Activated CD4-positive, alpha-beta T cell treated with anti-CD3 and anti-CD28 coated beads, Interleukin-2, amount 50 U/mL, for 16 hours (primary cell): ENCODE results near the gene C3orf70.

Experiments used
- DNase-seq: peaks from one replicate; pipeline ENCODE4 v3.0.0-alpha.2; 2020

The C3orf70 gene, protein sequence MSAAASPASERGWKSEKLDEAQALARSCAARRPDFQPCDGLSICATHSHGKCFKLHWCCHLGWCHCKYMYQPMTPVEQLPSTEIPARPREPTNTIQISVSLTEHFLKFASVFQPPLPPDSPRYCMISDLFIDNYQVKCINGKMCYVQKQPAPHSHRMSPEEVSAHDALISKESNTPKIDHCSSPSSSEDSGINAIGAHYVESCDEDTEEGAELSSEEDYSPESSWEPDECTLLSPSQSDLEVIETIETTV

DNA sequence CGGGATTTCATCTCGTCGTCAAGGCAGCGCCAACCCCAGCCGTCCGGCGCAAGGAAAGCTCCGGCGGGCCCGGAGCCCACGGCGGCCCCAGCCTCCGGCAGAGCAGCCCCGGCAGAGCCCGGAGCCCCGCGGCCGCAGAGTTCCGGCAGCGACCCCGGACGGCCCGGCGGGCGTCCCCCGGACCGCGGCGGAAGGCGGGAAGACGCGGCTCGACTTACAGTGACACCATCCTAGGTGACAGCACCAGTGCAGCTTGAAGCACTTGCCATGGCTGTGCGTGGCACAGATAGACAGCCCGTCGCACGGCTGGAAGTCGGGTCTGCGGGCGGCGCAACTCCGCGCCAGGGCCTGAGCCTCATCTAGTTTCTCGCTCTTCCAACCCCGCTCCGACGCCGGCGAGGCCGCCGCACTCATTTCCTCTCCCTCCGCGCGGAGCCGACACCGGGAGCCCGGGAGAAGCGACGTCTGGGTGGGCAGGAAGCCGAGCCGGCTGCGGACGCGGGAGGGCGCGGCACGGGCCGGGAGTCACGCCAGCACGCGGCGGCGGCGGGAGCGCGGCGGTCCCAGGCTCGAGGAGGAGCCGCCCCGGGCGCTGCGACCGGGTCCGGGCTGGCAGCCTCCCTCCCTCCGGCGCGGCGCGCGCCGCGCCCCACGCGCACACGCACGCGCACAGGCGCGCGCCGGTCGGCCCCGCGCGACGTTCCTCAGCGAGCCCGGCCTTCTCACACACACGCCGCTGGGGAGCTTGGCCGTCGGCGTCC lies at the start of gene C3orf70:
Gene C3orf70 (minus strand): TSS at position 651 of the 761 bp plus-strand sequence. CDS start 237 bp downstream, at position 414.
- DNase-seq: peak; percentile 13

DNA sequence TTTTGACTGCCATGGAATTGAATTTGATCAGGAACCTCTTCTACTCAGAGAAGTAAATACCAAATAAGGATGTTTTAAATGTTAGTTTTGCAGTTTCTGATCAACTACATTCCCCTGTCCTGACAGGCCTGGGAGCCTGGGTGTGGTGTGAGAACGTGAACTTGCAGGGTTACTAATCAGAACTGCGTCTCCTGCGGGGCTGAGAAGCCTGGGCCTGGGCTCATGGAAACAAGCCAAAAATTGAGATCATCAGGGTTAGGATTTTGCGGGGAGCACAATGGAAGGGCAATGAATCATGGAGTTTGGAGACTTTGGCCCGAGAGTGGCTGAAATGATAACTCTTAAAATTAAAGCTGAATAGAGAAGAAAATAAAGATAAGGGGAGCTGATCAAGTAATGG lies 47.8 kb upstream of the C3orf70 start:
- no peak for DNase-seq

DNA sequence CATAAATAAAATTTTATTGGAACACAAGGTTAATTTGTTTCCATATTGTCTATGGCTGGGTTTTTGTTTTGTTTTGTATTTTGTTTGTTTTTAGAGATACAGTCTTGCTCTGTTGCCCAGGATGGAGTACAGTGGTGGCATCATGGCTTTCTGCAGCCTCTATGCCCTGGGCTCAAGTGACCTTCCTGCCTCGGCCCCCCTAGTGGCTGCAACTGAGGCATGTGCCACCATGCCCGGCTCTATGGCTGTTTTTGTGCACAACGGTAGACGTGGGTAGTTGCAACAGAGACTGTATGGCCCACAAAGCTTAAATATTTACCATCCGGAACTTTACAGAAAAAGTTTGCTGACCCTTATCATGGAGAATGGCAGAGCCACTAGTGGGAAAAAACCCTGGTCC lies 46.8 kb upstream of the C3orf70 start:
- DNase-seq: no peak

DNA sequence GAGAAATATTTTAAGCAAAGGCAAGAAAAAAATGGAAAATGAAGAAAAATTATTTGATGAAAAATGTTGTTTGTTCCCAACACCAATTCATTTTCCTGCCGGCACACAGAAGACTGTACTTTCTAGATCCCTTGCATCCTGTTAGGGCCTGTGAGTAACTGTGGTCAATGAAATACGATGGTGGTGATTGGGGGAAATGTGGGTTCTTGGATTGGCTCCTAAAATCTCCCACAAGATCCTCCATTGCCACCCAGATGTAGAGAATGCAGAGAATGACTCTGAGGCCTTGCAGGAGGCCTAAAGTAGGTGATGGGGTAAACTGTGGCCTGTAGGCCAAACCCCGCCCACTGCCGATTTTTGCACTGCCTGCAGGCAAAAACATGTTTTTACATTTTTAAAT lies 46.3 kb upstream of the C3orf70 start:
- no peak for DNase-seq

DNA sequence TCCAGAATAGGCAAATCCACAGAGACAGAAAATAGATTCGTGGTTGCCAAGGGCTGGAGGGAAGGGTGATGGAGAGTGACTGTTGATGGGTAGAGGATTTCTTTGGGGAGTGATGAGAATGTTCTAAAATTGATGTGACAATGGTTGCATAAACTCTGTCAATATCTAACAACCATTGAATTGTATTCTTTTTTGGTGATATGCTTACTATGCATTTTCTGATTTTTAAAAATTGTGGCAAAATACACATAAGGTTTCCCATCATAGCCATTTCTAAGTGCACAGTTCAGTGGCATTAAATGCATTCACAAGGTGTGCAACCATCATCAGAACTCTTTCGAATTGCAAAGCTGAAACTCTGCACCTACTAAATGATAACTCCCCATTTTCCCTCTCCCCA lies 44.2 kb upstream of the C3orf70 start:
- DNase-seq: no peak

DNA sequence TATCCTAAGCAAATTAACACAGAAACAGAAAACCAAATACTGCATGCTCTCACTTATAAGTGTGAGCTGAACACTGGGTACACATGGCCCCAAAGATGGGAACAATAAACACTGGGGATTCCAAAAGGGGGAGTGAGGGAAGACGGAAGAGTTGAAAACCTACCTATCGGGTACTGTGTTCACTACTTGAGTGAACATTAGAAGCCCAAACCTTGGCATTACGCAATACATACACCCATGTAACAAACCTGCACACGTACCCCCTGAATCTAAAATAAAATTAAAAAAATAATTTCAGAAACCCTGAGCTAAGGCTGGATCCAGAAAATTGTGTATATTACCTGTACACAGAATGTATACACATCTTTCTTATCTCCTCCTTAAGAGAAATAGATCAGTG lies 42.8 kb upstream of the C3orf70 start:
- no peak for DNase-seq

DNA sequence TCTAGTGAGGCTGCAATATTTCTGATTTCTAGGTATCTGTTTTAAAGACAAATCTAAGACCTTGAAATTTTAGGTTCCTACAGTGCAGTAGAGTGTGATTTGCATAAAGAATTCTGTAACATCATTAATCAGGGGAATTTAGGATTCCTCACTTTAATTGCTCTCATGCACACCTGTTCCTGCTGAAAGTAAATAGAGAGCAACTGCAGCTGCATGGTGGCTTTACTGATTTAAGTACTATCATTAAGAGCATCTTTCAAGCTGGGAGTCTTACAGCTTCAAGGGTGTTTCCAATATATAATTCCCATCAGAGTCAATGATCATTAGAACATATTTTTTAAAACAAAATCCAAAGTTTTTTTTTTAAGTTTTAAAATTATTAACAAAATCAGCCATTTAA lies 36.0 kb upstream of the C3orf70 start:
- DNase-seq: no peak

DNA sequence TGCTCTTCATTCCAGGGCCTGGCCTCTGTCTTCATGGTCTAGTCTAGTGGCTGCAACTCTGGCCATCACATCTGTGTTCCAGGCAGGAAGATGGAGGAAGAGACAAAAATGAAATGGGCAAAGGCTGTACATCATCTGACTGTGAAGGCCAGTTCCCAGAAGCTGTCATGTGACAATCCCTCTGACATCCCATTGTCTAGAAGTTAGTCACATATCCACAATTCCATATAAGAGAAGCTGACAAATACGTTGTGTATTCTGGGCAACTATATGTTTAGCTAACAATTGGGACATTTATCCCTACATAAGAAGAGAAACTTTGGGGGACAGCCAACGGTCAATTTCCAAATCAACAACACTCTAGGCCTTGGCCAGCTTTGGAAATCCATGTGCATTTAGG lies 34.5 kb upstream of the C3orf70 start:
- DNase-seq: no peak

DNA sequence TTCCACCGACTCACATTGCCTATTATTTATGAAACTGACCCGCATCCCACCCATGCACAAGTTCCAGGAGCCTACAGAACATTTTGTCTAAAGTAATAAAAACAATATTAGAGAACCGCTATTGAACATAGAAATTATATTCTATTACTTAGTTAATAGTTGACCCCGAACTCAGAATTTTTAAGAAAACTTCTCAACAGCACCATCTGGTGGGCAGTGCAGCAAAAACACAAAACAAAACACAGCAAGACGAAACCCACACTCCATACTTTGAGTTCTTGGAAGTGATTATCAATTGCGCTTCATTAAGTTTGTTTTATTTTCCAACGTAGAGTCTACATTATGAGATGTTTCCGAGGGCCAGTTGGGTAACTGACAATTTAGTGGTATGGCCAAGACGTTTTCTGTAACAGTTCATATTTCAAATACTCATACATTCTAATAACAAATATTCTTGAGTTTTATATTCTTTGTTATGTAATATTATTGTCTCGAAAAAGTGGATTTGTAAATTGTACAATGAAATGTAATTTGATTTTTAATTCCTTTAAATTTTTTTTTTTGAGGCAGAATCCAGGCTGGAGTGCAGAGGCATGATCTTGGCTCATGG lies 24.0 kb upstream of the C3orf70 start:
- DNase-seq: peak; percentile 18

DNA sequence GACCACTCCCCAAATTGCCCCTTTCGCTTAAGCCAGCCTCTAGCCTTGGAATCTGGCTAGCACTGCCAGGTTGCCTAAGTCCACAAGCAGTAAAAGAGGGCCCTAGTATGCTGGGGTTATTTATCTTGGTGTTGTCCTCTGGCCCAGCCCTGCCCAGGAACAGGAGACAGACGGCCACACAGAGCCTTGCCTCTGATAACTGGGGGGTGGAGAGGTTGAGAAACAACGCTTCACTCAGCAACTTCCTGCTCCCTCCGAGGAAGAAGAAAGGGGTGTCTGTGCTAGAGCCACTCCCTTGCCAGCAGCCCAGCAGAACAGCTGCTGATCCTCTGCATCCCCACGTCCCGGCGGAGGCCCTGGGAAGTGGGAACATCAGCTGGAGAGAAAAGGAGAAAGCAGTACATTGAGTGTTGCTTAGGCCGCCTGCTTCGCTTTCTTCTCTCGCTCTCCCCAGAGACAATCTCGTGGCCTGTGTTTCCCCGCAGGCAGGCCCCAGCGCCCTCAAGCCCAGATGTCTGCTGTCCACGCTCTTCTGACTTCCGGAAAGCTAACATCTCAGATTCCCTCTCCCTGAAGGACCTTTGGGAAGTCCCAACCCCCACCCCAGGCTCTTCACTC lies 22.6 kb upstream of the C3orf70 start:
- DNase-seq: no peak

DNA sequence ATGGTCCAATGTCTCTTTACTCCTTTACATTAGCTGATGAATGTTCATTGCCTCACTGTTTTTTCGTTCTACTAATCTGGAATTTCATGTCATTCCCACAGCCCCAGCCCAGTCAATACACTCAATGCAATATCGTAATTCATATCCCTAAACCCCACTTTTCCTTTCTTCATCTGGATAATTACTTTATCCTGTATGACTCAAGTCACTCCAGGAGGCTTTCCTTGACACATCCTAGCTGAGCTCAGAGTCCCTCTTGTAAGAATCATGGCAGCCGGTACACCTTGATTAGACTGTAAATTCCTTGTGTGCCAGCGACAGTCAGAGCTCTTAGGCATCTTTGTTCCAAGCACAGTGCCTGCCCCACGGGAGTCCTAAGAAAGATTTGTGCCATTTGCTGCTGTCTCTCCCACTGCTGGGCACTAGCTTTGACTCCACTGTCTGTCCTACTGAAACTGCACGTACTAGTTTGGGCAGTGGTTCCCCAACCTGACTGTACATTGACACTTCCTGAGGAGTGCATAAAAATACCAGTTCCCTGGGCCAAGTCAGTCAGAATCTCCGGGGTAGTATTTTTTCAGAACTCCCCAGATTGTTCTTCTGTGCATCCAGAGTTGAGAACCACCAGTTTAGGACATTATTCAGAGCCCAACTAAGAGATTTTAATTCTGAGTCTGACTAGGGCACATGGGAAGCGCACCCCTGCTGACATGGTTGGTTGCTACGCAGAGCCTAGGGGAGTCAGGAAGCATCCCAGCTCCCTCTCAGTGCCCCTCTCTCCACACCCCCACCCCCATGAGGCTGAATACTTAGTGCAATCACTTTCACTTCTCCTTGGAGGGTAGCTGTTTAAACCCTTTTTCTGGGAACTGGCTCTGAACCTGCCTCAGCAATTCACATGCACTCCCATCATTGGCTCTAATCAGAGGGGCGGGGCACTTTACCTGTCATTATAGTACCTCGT lies 19.5 kb upstream of the C3orf70 start:
- DNase-seq: no peak

DNA sequence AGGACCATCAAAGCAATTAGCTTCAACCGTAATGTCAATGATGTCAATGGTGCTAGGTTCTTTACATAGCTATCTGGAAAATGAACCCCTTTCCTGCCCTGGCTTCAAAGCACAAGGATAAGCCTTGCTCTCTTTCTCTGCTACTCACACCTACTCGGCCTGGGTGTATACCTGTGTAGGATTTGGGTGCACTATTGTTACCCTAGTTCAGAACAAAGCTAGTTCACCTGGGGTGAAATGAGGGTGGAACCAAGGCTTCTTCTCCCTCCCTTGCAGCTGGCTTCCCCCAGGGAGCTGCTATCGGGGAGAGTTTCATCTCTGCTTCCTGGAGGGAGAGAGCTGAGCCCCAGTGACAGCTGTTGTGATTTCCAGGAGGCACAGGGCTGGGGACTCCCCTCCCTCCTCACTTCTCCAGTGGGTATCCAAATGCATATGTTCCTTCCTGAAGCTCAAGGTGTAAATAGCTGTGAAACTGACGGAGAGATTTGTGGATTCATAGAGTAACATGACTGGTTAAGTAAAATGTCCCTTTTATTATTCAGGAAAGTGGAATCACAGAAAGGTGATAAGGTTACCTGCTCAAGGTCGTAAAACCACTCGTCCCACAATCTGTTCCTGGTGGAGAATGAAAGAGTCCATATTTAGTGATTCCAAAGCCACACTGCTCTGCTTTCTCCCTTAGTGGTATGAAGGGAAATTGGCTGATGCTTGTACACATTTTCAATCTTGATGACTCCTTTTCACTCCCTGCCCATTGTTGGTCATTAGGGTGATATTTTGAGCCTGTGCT lies 11.8 kb upstream of the C3orf70 start:
- DNase-seq: no peak

DNA sequence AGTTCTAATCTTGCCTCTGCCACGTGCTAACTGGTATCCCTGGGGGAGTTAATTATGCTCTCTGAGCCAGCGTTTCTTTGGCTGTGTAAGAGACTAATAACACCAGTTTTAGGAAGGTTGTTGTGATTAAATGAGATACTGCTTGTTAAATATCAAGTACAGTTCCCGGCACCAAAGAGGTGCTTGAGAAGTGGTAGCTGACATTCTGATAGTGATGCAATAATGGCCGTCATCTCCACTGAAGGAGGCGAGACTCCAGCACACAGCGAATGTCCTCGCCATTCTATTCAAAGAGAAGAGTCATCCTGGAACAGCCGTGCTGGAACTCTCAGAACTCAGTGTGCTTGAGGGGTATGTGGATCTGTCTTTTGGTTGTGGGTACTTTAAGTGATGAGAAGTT lies 9.8 kb upstream of the C3orf70 start:
- no peak for DNase-seq

DNA sequence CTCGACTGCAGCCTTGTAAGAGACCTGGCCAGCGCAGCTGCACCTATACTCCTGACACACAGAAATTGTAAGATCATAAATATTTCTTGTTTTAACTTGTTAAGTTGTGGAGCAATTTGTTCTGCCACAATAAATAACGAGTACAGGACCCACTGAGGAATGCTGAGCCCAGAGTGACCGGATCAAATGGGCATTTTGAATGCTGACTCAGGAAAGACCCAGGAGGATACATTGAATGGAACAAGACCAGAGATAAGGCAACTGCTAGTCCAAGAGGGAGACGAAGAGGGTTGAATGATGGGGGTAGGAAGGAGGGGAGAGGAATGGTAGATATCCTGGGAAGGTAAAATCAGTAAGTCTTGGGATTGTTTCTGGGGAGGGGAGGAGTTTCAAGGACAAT lies 8.9 kb upstream of the C3orf70 start:
- no peak for DNase-seq

DNA sequence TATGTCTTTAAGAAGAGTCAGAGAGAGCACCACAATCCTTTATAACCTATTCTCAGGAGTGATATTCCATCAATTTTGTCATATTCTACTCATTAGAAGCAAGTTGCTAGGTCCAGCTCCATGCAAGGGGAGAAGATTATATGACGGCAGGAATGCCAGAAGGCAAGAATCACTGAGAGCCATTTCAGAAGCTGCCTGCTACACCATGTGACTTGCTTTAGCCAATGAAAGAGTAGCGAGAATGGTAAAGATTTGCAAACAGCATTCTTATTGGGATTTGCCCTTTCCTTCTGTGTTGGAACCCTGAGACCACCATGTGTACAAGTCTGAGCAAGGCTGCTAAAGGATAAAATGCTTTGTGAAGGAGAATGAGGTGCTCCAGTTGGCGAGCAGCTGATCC lies 4.5 kb upstream of the C3orf70 start:
- no peak for DNase-seq

DNA sequence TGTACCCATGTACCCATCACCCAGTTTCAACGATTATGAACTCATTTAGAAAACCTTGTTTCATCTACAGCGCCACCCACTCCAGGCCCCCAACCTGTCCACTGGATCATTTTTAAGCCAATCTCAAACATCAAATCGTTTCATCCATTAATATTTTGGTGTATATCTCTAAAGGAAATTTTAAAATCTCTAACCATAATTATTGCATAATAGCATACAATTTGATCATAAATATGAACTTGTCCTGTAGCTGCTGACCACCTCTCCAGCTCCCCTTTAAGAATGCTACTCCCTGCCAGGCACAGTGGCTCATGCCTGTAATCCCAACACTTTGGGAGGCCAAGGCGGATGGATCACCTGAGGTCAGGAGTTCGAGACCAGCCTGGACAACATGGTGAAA lies 2.8 kb upstream of the C3orf70 start:
- DNase-seq: no peak

DNA sequence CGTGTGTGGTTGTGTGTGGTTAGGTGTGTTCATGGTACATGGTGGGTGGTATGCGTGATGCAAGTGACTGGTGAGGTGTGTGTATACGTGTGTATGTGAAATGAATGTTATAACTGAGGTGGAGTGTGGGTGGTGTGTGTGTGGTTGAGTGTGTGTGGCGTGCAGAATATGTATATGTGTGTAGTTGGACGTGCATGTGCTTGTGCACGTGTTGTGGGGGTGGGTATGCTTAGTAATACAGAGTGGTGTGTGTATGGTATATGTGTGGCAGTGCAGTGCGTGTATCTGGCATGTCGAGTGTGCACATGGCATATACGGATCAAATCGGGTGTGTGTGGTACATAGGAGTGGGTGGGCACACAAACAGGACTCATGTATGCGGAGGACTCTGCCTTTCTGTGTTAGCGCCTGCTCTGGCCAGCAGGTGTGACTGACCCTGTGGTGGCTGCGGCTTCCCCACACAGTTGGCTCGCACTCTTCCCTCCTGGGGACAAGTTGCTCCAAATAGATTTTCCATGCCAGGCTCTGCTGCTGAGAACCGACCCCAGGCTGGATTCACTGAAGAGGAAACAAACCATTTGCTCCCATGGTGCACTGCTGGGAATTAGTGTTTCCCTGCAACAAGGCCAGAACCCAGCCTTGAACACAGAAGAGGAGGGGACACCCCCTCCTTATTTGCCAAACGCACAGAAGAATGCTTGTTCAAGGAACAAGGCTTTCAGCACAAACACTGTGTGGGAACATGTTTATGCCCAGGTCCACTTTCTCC lies 1.2 kb upstream of the C3orf70 start:
- DNase-seq: no peak

DNA sequence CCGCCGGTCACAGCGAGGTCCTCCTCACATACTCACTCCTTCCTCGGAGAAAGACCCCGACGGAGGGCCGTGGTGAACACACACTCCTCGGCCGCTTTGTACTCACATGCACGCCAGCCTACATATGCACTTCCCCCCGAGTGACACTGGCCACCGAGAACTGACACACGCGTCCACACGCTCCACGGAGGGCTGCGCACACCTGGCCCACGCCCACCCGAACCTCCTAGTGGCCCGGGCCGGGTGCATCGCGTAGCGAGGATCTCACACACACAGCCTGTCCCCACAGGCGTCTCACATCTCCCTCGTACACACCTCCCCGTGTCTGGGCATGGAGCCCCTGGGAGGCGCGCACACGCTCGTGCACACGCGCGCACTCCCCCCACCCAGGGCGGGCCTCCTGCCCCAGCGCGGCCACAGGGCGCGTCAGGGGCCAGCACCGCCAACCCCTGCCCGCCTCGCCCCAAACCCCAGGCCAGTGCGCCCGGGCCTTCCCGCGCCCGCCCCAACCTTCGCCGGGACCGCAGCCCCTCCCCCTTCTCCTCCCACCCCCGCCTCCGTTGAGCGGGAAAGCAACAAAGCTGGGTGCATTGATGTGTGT lies 411 bp upstream of the C3orf70 start:
- no peak for DNase-seq

DNA sequence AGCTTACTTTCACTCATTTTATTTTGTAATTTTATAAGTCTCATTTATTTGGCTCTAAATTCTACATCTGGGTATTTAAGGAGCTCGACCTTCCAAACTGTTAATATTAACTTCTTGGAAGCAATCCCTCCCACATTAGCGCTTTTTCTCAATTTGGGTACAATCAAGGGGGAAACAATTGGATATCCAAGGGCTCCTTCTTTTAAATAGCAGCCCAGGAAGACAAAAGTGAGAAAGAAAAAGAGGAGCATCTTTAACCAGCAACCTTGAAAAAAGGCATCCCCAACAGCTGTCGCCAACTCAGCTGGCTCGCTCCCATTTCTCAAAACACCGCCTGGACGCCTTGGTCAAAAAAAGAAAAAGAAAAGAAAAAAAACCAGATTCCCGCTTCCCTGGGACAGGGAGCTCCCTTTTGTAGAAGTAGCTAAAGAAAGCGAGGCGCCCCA lies 873 bp downstream of the C3orf70 start:
- no peak for DNase-seq
